HepG2 (cell line): Measurements from ENCODE around the gene CTDSPL2. TPM values are rescaled to one million over a fixed set of nuclear protein-coding genes. Genes with fewer than 3 reads are reported as not detected.

ENCODE experiments used
- ATAC-seq: fragments of 200-7000 bp; cut with Tn5 transposase; 3 replicates; pipeline ENCODE4 v1.9.1; 2020; ENCODE audit warnings: mild to moderate bottlenecking, moderate library complexity
- BruUV-seq: library from RNA; stranded (reverse); fragments of 400-500 nt; replicated peaks from 2 replicates; lab custom pipeline; 2021; lab: Mats Ljungman, UMichigan
- CTCF ChIA-PET: fragments of 300-600 bp; formaldehyde crosslinking; extraction: SDS; loops from one replicate; lab custom pipeline; 2021; ENCODE audit warnings: low total read pairs, inconsistent platforms, low intra/inter-chr PET ratio; lab: Yijun Ruan, JAX
- POLR2A ChIA-PET: fragments of 350-600 bp; sonication (Branson Sonifier 250); formaldehyde crosslinking; loops from one replicate; lab custom pipeline; 2020; ENCODE audit warnings: antibody characterized with exemption, inconsistent platforms; lab: Yijun Ruan, JAX
- DNase-seq: peaks from one replicate; pipeline ENCODE4 v3.0.0-alpha.2; 2015; ENCODE audit warnings: low spot score
- FAIRE-seq: peaks from 3 replicates; lab custom pipeline; 2011; peaks lifted over from hg19 to GRCh38; lab: Jason Lieb, UNC
- H2AFZ ChIP-seq: one replicate; pipeline ENCODE4 v1.6.1; 2011; ENCODE audit warnings: low read length, inconsistent platforms
- H3K27ac ChIP-seq: fragments of 300-600 bp; 3 replicates; pipeline ENCODE4 v1.8.0; 2011; ENCODE audit warnings: mixed run types, mild to moderate bottlenecking, mixed read lengths, low read length, inconsistent platforms; ENCODE audit not compliant: insufficient read depth; ENCODE audit errors: extremely low read length
- H3K27me3 ChIP-seq, 2 experiments: fragments of 200-600 bp in 1 of 2; 2 replicates in 1 of 2; 3 replicates in 1 of 2; pipeline versions ENCODE4 v1.6.0 to v1.8.0; 2011; ENCODE audit warnings: low read length in 2 of 2, mild to moderate bottlenecking in 2 of 2, moderate library complexity in 2 of 2, inconsistent platforms in 1 of 2; ENCODE audit not compliant: insufficient read depth in 2 of 2, control insufficient read depth in 1 of 2
- H3K36me3 ChIP-seq, 2 experiments: fragments of 200-600 bp in 1 of 2; replicated peaks in 1 of 2; 2 replicates in 1 of 2; 3 replicates in 1 of 2; pipeline versions ENCODE4 v1.5.1 to v1.8.0; 2011; ENCODE audit warnings: low read length in 2 of 2, inconsistent platforms in 1 of 2; ENCODE audit not compliant: insufficient read depth in 2 of 2, control insufficient read depth in 1 of 2
- H3K4me1 ChIP-seq: 2 replicates; pipeline ENCODE4 v1.5.1; 2012; ENCODE audit warnings: low read length, inconsistent platforms; ENCODE audit not compliant: insufficient read depth
- H3K4me2 ChIP-seq: 2 replicates; pipeline ENCODE4 v1.6.0; 2011; ENCODE audit warnings: low read depth, low read length, inconsistent platforms
- H3K4me3 ChIP-seq, 3 experiments: fragments of 200-600 bp in 1 of 3; sonication (generic), shearing (Covaris generic) in 1 of 3; replicated peaks in 1 of 3; 2 replicates each; pipeline ENCODE4 v1.5.1; 2011 to 2016; ENCODE audit warnings: low read length in 3 of 3, inconsistent platforms in 2 of 3, low read depth in 2 of 3, mild to moderate bottlenecking in 2 of 3, control low read depth in 1 of 3, mixed read lengths in 1 of 3; ENCODE audit not compliant: insufficient read depth in 1 of 3
- H3K79me2 ChIP-seq: one replicate; pipeline ENCODE4 v1.6.1; 2011; ENCODE audit warnings: low read length, inconsistent platforms; ENCODE audit not compliant: insufficient read depth
- H3K9ac ChIP-seq: 2 replicates; pipeline ENCODE4 v1.6.0; 2011; ENCODE audit warnings: mild to moderate bottlenecking, low read depth, low read length, inconsistent platforms; ENCODE audit not compliant: insufficient read depth
- H3K9me3 ChIP-seq: 2 replicates; pipeline ENCODE4 v1.5.1; 2012; ENCODE audit warnings: mild to moderate bottlenecking, low read length
- H4K20me1 ChIP-seq: 2 replicates; pipeline ENCODE4 v1.6.0; 2011; ENCODE audit warnings: inconsistent platforms, mild to moderate bottlenecking, low read length, moderate library complexity; ENCODE audit not compliant: insufficient read depth
- ATF4 ChIP-seq, 2 experiments: fragments of 450-650 bp in 1 of 2; sonication (generic) in 1 of 2; formaldehyde crosslinking; IDR thresholded peaks; 2 replicates each; pipeline versions ENCODE4 v1.5.0 to v1.8.0; 2020 to 2022; ENCODE audit warnings: mild to moderate bottlenecking in 1 of 2, missing genetic modification reagents in 1 of 2
- BCL6 ChIP-seq: IDR thresholded peaks from 2 replicates; pipeline ENCODE4 v1.6.1; 2016; ENCODE audit warnings: missing genetic modification reagents, missing compliant biosample characterization
- CEBPB ChIP-seq: IDR thresholded peaks from 2 replicates; pipeline ENCODE4 v1.6.1; 2011; ENCODE audit warnings: low read depth, low read length, improper control_type of control experiment, borderline replicate concordance
- CEBPG ChIP-seq: IDR thresholded peaks from 2 replicates; pipeline ENCODE4 v1.6.1; 2016
- GATAD2A ChIP-seq: IDR thresholded peaks from 2 replicates; pipeline ENCODE4 v1.6.1; 2016
- ZNF550 ChIP-seq: sonication (generic); formaldehyde crosslinking; IDR thresholded peaks from 2 replicates; pipeline ENCODE4 v1.4.0; 2020; ENCODE audit warnings: mild to moderate bottlenecking, missing genetic modification reagents, borderline replicate concordance
- WGBS: methylation state at CpG from one replicate; pipeline ENCODE4 v1.1.6; 2017; ENCODE audit warnings: low lambda C conversion rate; 5-methylcytosine and 5-hydroxymethylcytosine counted together
- in situ Hi-C: cut with HindIII; loops from 2 replicates; pipeline ENCODE4 v1.10.0; 2017; ENCODE audit warnings: low pct_unique_long_range_greater_than_20kb; ENCODE audit not compliant: extremely low pct_ligation_motif_present
- intact Hi-C: fragments of 100-400 bp; cut with micrococcal nuclease; formaldehyde crosslinking; loops from one replicate; pipeline ENCODE4 v1.10.0; 2022; ENCODE audit not compliant: unreplicated experiment
- polyA plus RNA-seq, 8 experiments: library from polyadenylated mRNA; depleted of rRNA in 3 of 8; stranded (reverse) in 7 of 8; unstranded in 1 of 8; fragments of >200 nt; fragmentation: Illumina TruSeq in 4 of 8; extraction: Trizol in 4 of 8; gene quantifications; 2 replicates each; pipeline versions ENCODE4 v1.2.1 to v1.2.3, GENCODE V29; 2011 to 2016; ENCODE audit warnings: low read depth in 4 of 8, missing spikeins in 1 of 8, mixed read lengths in 1 of 8; ENCODE audit not compliant: insufficient read depth in 1 of 8
- total RNA-seq, 5 experiments: library from RNA; depleted of rRNA; stranded (reverse); fragments of >200 nt; fragmentation: Illumina TruSeq; extraction: Trizol; gene quantifications; 2 replicates each; pipeline ENCODE4 v1.2.3, GENCODE V29; 2016; ENCODE audit warnings: low read depth in 1 of 5
- TF ChIP-seq, protein P1 (sequence below): IDR thresholded peaks from 2 replicates; pipeline ENCODE4 v1.6.1; 2016; ENCODE audit warnings: control low read depth

The CTDSPL2 gene
- total and polyA plus RNA-seq, 2 of the 13 experiments (the other 11 are each of a cell fraction or from before 2014, with no cell fraction given), result 37.4 to 56.2 TPM

- DNase-seq (peak; percentile 43), ATAC-seq (no peak; the same call in 1 of the 3 replicates), FAIRE-seq (peak; percentile 56)
- no peak overlapping the region for H2AFZ ChIP-seq
- no peaks in the 10 kb centered on the region; a peak in 1 of 5 replicates for H3K36me3 ChIP-seq
- TF ChIP-seq BCL6 (CRISPR knock-in tag) (0 out of 2 replicates have a peak, but pooled peaks have one; percentile 19), CEBPG (CRISPR knock-in tag) (peak; percentile 84), CEBPB (peak; percentile 84), ZNF550 (CRISPR knock-in tag) (no peak), GATAD2A (CRISPR knock-in tag) (peak; percentile 34; the same call in 1 of the 2 replicates), ATF4 (CRISPR knock-in tag; IDR thresholded peaks at IDR 0.05) (peak in 1 of 2 experiments; percentile 89; a peak in 2 of 4 replicates)
- TF ChIP-seq, protein P1, sequence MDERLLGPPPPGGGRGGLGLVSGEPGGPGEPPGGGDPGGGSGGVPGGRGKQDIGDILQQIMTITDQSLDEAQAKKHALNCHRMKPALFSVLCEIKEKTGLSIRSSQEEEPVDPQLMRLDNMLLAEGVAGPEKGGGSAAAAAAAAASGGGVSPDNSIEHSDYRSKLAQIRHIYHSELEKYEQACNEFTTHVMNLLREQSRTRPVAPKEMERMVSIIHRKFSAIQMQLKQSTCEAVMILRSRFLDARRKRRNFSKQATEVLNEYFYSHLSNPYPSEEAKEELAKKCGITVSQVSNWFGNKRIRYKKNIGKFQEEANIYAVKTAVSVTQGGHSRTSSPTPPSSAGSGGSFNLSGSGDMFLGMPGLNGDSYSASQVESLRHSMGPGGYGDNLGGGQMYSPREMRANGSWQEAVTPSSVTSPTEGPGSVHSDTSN (CRISPR knock-in tag), result no peak
- CTCF ChIA-PET, result no interaction called here
- no peaks in the 10 kb centered on the region for H3K9me3 ChIP-seq
- no peak overlapping the region for H3K4me3 ChIP-seq
- no peaks in the 10 kb centered on the region for H3K79me2 ChIP-seq
- H3K9ac ChIP-seq, result no peak overlapping the region
- H3K4me1 ChIP-seq, result peaks cover 13% of the 10 kb centered on the region
- 42% methylated on average over 3 of the region's 3 CpGs for WGBS
- no peak overlapping the region for H3K4me2 ChIP-seq
- intact Hi-C loops (loop anchor here (5.0 kb wide), 1 partner anchor 33 kb away; the partner anchor contains the start of gene CTDSPL2), in situ Hi-C loops (no loop called here)
- H3K27ac ChIP-seq, result no peak overlapping the region
- BruUV-seq, result no TSS peak
- H4K20me1 ChIP-seq, result no peaks in the 10 kb centered on the region
- POLR2A ChIA-PET, result interaction anchor here (1.9 kb wide), 1 partner anchor 34 kb away, joined by 9 read pairs; the partner anchor contains the start of gene CTDSPL2
- H3K27me3 ChIP-seq, result no peaks in the 10 kb centered on the region
Observed at GRCh38 chr15:44394062-44394461, 33.4 kb upstream of the CTDSPL2 start.
